Coronary artery (tissue), 2 donors: Measurements from ENCODE around the gene USP28.

Experiments used
- DNase-seq: peaks from one replicate; pipeline ENCODE4 v3.0.0-alpha.2; 2017; ENCODE audit warnings: low spot score
- H3K27ac ChIP-seq, 2 donors: fragments of 200-600 bp; sonication (generic); one replicate each; pipeline ENCODE4 v1.5.1; 2016 to 2019
- H3K4me3 ChIP-seq: fragments of 200-600 bp; sonication (generic); 2 replicates; pipeline ENCODE4 v1.5.1; 2016; ENCODE audit warnings: mild to moderate bottlenecking, moderate library complexity
- CTCF ChIP-seq: fragments of 200-600 bp; sonication (generic); IDR thresholded peaks from one replicate; pipeline ENCODE4 v1.5.1; 2019; ENCODE audit warnings: antibody characterized with exemption

Gene USP28

GRCh38 chr11:113876798-113877669 is 1.7 kb upstream of the USP28 start:
- TF ChIP-seq CTCF = no peak
- Histone ChIP-seq H3K27ac (no peak overlapping the region), H3K4me3 (no peak overlapping the region)
- no peak for DNase-seq

- DNase-seq = no peak
Measured at GRCh38 chr11:113876074-113876797, 864 bp upstream of the USP28 start.

GRCh38 chr11:113874581-113875233 is 665 bp downstream of the USP28 start:
- DNase-seq = no peak
- H3K4me3 ChIP-seq = peak overlapping the region; percentile 92
- H3K27ac ChIP-seq = peak overlapping the region; percentile 74 to 96
- no peak for TF ChIP-seq CTCF

More at GRCh38 chr11:113876074-113876797, 864 bp upstream of the USP28 start:
- Histone ChIP-seq H3K27ac (peak overlapping the region; percentile 88 to 96), H3K4me3 (peak overlapping the region; percentile 92)
- no peak for TF ChIP-seq CTCF

- DNase-seq = no peak
- Histone ChIP-seq H3K27ac (peak overlapping the region in 1 of 2 donors; percentile 16), H3K4me3 (peak overlapping the region; percentile 92)
- TF ChIP-seq CTCF = no peak
Measured at GRCh38 chr11:113874096-113874495, 1.3 kb downstream of the USP28 start.

GRCh38 chr11:113873236-113873626 is 2.1 kb downstream of the USP28 start:
- DNase-seq = no peak
- no peak for TF ChIP-seq CTCF
- H3K27ac ChIP-seq = peak overlapping the region; percentile 16 to 57
- peak overlapping the region; percentile 19 for H3K4me3 ChIP-seq

GRCh38 chr11:113871336-113871735 is 4.0 kb downstream of the USP28 start:
- H3K27ac ChIP-seq = no peak overlapping the region
- no peak for DNase-seq
- H3K4me3 ChIP-seq = no peak overlapping the region

More at GRCh38 chr11:113871336-113871735, 4.0 kb downstream of the USP28 start:
- TF ChIP-seq CTCF = no peak
